Caco-2 (cell line): Measurements from ENCODE around the gene FHIT. TPM values are rescaled to one million over a fixed set of nuclear protein-coding genes. Genes with fewer than 3 reads are reported as not detected.

Experiments
- BruUV-seq: library from RNA; stranded (reverse); fragments of 400-500 nt; replicated peaks from 2 replicates; lab custom pipeline; 2021; lab: Mats Ljungman, UMichigan
- CTCF ChIA-PET: fragments of 300-600 bp; sonication (Branson Sonifier 250); formaldehyde crosslinking; loops from one replicate; lab custom pipeline; 2022; ENCODE audit warnings: antibody characterized with exemption; lab: Charles Lee
- POLR2A ChIA-PET: fragments of 300-600 bp; sonication (Branson Sonifier 250); formaldehyde crosslinking; loops from one replicate; lab custom pipeline; 2022; ENCODE audit warnings: antibody characterized with exemption; lab: Charles Lee
- DNase-seq, 2 experiments: peaks; one replicate each; pipeline versions ENCODE4 v3.0.0 to v3.0.0-alpha.2; 2020 to 2022
- H3K27me3 ChIP-seq: replicated peaks from 2 replicates; pipeline ENCODE4 v1.6.0; 2011; ENCODE audit warnings: low read length; ENCODE audit not compliant: control insufficient read depth, insufficient read depth
- H3K36me3 ChIP-seq: 2 replicates; pipeline ENCODE4 v1.5.1; 2011; ENCODE audit warnings: low read length; ENCODE audit not compliant: control insufficient read depth, insufficient read depth
- H3K4me1 ChIP-seq: fragments of 250-450 bp; sonication (Bioruptor Pico); 2 replicates; pipeline ENCODE4 v1.5.1; 2020; ENCODE audit warnings: mild to moderate bottlenecking
- H3K4me3 ChIP-seq: 2 replicates; pipeline ENCODE4 v1.5.1; 2011; ENCODE audit warnings: low read depth, mild to moderate bottlenecking, control low read depth, low read length
- H3K9me3 ChIP-seq: fragments of 250-450 bp; sonication (Bioruptor Pico); 2 replicates; pipeline ENCODE4 v1.5.1; 2020; ENCODE audit warnings: mild to moderate bottlenecking, moderate library complexity
- H3K27ac Mint-ChIP-seq: one replicate; pipeline ENCODE4 v1.8.0; 2022; ENCODE audit warnings: mixed read lengths; ENCODE audit not compliant: unreplicated experiment
- H3K27me3 Mint-ChIP-seq: one replicate; pipeline ENCODE4 v1.8.0; 2022; ENCODE audit warnings: mixed read lengths; ENCODE audit not compliant: insufficient read depth, unreplicated experiment
- H3K36me3 Mint-ChIP-seq: one replicate; pipeline ENCODE4 v1.8.0; 2022; ENCODE audit warnings: mild to moderate bottlenecking, mixed read lengths; ENCODE audit not compliant: insufficient read depth, unreplicated experiment
- H3K4me1 Mint-ChIP-seq: one replicate; pipeline ENCODE4 v1.8.0; 2022; ENCODE audit warnings: low read depth, mixed read lengths; ENCODE audit not compliant: unreplicated experiment
- H3K4me3 Mint-ChIP-seq: one replicate; pipeline ENCODE4 v1.8.0; 2022; ENCODE audit warnings: mild to moderate bottlenecking, moderate library complexity, mixed read lengths; ENCODE audit not compliant: unreplicated experiment
- H3K9me3 Mint-ChIP-seq: one replicate; pipeline ENCODE4 v1.8.0; 2022; ENCODE audit warnings: mixed read lengths; ENCODE audit not compliant: unreplicated experiment
- intact Hi-C: fragments of 100-400 bp; cut with micrococcal nuclease; formaldehyde crosslinking; loops from one replicate; pipeline ENCODE4 v1.10.0; 2022; ENCODE audit not compliant: unreplicated experiment
- total RNA-seq: library from RNA; stranded (reverse); gene quantifications from 2 replicates; pipeline ENCODE4 v1.2.3, GENCODE V29; 2022
- TF ChIP-seq, protein P1 (sequence below), 2 experiments: fragments of 200-600 bp in 1 of 2; IDR thresholded peaks; 1 replicate in 1 of 2; 2 replicates in 1 of 2; pipeline versions ENCODE4 v1.5.1 to v1.8.0; 2011 to 2022; ENCODE audit warnings: antibody characterized with exemption in 1 of 2, control low read depth in 1 of 2, inconsistent platforms in 1 of 2, low read depth in 1 of 2, low read length in 1 of 2, mild to moderate bottlenecking in 1 of 2, moderate library complexity in 1 of 2; ENCODE audit not compliant: insufficient read depth in 1 of 2, severe bottlenecking in 1 of 2, unreplicated experiment in 1 of 2

Gene FHIT
- total RNA-seq, 1 experiment from 2014 or later = 8.3 TPM

DNA sequence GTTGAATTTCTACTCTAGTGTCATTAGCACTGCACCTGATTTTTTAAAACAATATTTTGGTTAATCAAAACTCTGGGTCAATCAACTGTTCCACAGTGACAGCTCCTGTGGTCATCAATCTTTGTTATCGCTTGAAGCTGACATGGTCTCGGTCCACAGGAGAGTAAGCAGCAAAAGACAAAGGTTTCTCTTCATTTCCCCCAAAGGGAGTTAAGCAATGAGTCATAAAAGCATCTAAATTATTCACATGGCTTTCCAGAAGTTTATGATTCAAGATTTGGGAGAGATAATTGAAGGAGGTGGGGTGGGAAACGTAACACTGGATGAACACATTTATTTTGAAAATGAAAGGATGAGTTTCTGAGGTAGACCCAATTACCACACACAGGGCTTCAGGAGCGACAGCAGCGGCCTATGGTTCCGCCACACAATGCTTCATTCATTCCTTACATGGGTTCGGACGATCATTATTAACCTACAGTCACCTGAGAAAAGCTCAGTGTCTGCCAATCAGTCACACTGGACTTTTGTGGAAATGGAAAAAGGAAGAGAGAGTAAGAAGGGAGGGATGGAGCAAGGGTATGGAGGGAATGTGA lies 505.1 kb downstream of the FHIT start:
- no TSS peak for BruUV-seq
- Mint-ChIP-seq H3K36me3 (no peaks in the 10 kb centered on the region), H3K4me3 (no peak overlapping the region), H3K9me3 (peaks cover 21% of the 10 kb centered on the region), H3K4me1 (peaks cover 11% of the 10 kb centered on the region), H3K27ac (no peak overlapping the region), H3K27me3 (no peaks in the 10 kb centered on the region)
- TF ChIP-seq, protein P1, sequence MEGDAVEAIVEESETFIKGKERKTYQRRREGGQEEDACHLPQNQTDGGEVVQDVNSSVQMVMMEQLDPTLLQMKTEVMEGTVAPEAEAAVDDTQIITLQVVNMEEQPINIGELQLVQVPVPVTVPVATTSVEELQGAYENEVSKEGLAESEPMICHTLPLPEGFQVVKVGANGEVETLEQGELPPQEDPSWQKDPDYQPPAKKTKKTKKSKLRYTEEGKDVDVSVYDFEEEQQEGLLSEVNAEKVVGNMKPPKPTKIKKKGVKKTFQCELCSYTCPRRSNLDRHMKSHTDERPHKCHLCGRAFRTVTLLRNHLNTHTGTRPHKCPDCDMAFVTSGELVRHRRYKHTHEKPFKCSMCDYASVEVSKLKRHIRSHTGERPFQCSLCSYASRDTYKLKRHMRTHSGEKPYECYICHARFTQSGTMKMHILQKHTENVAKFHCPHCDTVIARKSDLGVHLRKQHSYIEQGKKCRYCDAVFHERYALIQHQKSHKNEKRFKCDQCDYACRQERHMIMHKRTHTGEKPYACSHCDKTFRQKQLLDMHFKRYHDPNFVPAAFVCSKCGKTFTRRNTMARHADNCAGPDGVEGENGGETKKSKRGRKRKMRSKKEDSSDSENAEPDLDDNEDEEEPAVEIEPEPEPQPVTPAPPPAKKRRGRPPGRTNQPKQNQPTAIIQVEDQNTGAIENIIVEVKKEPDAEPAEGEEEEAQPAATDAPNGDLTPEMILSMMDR (IDR thresholded peaks at IDR 0.05; ENCODE audit: insufficient read depth in 1 of 2, low read depth in 1 of 2, low read length in 1 of 2, severe bottlenecking in 1 of 2, unreplicated experiment in 1 of 2) = no peak
- Histone ChIP-seq H3K4me1 (peaks cover 15% of the 10 kb centered on the region), H3K9me3 (no peaks in the 10 kb centered on the region; the same call in 1 of the 2 replicates), H3K27me3 (no peaks in the 10 kb centered on the region), H3K36me3 (no peaks in the 10 kb centered on the region), H3K4me3 (no peak overlapping the region)
- intact Hi-C loops = no loop called here
- DNase-seq = no peak
- POLR2A ChIA-PET = no interaction called here
- CTCF ChIA-PET = no interaction called here

DNA sequence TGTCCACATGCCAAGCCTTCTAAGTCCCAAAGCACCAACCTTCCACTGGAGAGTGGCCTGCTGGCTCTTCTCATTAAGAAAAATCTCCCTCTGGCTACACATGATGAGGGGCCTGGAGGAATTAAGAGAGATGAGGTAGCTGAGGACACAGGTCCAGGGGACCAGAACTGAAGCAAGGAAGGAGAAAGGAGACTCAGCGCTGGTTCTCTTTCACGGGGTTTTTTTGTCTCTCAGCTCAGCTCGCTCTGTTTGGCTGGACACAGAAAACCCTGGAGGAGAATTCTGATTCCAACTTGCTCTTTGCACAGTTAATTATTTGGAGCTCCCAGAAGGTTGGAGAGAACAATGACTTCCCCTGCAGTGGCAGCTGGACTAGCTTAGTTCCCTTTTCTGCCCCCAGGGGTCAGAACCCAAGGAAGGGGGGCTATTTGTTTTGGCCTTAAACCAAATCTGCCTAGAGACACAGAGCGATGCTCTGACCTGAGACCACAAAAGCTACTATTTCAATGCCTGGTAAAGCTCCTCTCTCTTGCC lies 507.6 kb downstream of the FHIT start:
- intact Hi-C loops = loop anchor here (1.0 to 5.0 kb wide), 2 partner anchors 111 to 161 kb away; no protein-coding TSS in a partner anchor
- H3K4me3 ChIP-seq = no peak overlapping the region
- Mint-ChIP-seq H3K9me3 (no peaks in the 10 kb centered on the region), H3K36me3 (no peaks in the 10 kb centered on the region), H3K27me3 (no peaks in the 10 kb centered on the region), H3K4me1 (peaks cover 11% of the 10 kb centered on the region), H3K4me3 (no peak overlapping the region), H3K27ac (no peak overlapping the region)
- no peaks in the 10 kb centered on the region for H3K36me3 ChIP-seq
- TF ChIP-seq, protein P1 (IDR thresholded peaks at IDR 0.05; ENCODE audit: insufficient read depth in 1 of 2, low read depth in 1 of 2, low read length in 1 of 2, severe bottlenecking in 1 of 2, unreplicated experiment in 1 of 2) = peak in 1 of 2 experiments; percentile 11
- DNase-seq = peak in 1 of 2 experiments; percentile 6
- CTCF ChIA-PET = no interaction called here
- H3K9me3 ChIP-seq = no peaks in the 10 kb centered on the region
- H3K4me1 ChIP-seq = peaks cover 19% of the 10 kb centered on the region
- H3K27me3 ChIP-seq = no peaks in the 10 kb centered on the region
- no TSS peak for BruUV-seq
- POLR2A ChIA-PET = no interaction called here

DNA sequence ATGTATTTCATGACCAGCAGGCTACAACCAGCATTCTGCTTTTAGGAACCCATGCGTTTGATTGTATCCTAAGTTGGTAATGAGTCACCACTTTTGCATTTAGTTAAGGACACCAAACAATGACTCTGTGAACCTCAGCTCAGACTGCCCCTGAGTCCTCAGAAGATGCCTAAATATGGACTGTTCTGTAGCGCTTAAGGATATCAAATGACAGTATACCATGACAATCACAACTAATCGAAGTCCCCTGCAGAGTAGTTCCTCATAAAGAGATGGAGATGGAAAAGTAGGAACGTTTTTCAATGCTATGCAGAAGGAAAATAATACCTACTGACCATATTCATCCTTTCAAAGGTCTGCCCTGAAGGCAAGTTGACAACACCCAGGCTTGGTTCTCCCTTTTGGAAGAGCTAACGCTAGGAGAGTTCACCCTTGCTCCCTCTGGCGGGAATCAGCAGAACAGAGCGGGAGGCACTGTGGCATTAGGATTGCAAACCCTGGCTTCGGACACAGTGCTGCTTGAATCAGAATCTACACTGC lies 508.6 kb downstream of the FHIT start:
- Histone ChIP-seq H3K36me3 (no peaks in the 10 kb centered on the region), H3K27me3 (no peaks in the 10 kb centered on the region), H3K9me3 (no peaks in the 10 kb centered on the region), H3K4me3 (no peak overlapping the region), H3K4me1 (peaks cover 28% of the 10 kb centered on the region)
- TF ChIP-seq, protein P1 (IDR thresholded peaks at IDR 0.05; ENCODE audit: insufficient read depth in 1 of 2, low read depth in 1 of 2, low read length in 1 of 2, severe bottlenecking in 1 of 2, unreplicated experiment in 1 of 2) = peak; percentile 29 to 33
- Mint-ChIP-seq H3K36me3 (no peaks in the 10 kb centered on the region), H3K27ac (no peak overlapping the region), H3K27me3 (no peaks in the 10 kb centered on the region), H3K4me1 (peaks cover 18% of the 10 kb centered on the region), H3K4me3 (no peak overlapping the region), H3K9me3 (no peaks in the 10 kb centered on the region)
- intact Hi-C loops = loop anchor here (1.0 to 5.0 kb wide), 2 partner anchors 110 to 160 kb away; no protein-coding TSS in a partner anchor
- no TSS peak for BruUV-seq
- ChIA-PET POLR2A (no interaction called here), CTCF (no interaction called here)
- DNase-seq = peak; percentile 38 to 45
